NCI-H2081 (cell line): ENCODE data around the gene PGM5.
"Not testable (repeated sequence)": the region's sequence is repeated elsewhere in the genome, so short reads cannot be mapped to it uniquely, and the experiment has no call there.

Experiments used
- DNase-seq, 2 experiments: peaks; one replicate each; lab custom pipeline; 2025; lab: John Stamatoyannopoulos, UW

The PGM5 gene

GRCh38 chr9:68377723-68378122, 21.3 kb downstream of the PGM5 start:
- not testable (repeated sequence) for DNase-seq

GRCh38 chr9:68383894-68384293, 27.5 kb downstream of the PGM5 start:
- not testable (repeated sequence) for DNase-seq

DNA sequence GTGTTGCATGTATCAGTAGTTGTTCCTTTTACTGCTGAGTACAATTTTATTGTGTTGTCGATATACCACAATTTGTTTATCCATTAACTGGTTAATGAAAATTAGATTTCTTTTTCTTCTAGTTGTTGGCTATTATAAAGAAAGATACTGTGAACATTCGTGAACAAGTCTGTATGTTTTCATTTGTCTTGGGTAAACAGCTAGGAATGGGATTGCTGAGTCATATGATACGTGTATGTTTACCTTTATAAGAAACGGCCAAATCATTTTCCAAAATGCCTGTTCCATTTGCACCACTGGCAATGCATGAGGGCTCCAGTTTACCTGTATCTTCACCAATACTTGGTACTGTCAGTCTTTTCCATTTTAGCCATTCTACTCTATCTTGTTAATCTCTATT, 33.1 kb downstream of the PGM5 start:
- DNase-seq = not testable (repeated sequence)

DNA sequence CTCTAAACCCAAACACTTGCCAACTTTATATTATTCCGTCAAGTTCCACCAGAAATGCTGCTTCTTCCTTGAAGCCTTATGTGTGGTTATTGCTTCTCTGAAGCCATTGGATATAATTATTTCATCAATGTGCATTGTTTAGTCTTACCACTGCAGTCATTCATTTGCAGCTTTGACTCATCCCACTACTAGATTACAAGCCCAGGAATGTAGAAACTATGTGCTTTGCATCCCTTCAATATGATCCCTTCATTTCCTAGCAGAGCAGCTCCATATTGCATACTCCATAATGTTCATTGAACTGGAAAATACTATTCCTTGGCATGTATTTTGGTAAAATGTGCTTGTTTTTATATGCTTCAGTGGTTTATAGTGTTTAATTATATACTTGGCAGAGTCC, 34.3 kb downstream of the PGM5 start:
- DNase-seq = not testable (repeated sequence)

DNA sequence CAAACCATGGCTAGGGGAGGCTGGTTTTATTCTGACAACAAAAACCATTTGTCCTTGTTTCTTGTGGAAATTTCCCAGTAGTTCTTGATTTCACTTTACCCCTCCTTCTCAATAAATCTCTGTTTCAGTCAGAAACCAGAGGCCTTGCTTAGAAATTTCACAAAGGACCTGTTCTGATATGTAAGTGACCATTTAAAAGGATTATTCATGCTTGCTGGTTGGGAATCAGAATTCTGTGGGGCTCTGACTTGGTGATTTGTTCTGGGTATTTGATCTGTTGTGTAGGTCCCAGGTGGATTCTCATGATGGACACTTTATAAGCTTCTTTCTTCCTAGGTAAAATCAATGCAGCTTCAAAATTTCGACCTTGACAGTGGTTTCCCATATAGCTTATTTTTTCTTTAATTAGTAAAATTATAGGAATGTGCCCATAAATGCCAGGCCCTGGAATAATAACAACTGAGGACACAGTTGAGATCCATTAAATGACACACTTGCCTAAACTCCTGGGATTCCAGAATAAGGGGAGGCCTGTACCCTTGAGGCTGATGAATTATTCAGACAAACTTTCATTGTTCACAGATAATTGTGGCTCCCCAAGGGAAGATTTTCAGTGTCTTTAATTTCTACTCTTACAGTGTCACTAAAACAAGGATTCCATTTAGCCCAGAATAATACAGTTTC, 40.1 kb downstream of the PGM5 start:
- DNase-seq = not testable (repeated sequence)

DNA sequence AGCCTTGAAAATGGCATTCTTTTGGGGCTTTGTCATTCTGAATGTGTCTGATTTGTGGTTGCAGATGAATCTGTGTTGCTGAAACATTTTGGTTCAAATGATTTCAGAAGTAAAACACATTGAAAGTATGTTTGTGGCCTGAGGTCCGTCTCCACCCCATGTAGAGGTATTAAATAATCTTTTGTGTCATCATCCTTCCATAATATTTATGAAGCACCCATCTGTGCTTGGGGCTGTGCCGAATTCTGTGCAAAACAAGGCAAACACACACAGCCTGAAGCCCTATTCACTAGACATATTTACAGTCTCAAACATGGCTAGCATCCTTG, 40.6 kb downstream of the PGM5 start:
- not testable (repeated sequence) for DNase-seq

DNA sequence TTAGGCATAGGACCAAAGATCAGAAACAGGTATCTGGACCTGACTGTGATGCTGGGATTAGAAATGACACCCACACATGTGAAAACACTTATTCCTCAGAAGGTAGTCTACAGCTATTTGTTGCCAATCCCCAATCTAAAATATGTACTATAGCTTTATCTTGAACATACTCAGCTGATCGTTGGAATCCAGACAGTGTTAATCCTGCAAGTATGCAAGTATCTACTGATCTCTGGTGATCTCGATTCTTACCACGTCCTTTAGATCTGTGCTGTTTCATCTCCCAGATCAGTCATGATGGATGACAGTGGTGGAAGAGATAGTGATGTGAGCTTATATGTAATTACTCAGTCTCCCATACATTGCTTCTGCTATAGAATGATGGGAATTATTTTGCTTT, 41.4 kb downstream of the PGM5 start:
- DNase-seq = not testable (repeated sequence)

DNA sequence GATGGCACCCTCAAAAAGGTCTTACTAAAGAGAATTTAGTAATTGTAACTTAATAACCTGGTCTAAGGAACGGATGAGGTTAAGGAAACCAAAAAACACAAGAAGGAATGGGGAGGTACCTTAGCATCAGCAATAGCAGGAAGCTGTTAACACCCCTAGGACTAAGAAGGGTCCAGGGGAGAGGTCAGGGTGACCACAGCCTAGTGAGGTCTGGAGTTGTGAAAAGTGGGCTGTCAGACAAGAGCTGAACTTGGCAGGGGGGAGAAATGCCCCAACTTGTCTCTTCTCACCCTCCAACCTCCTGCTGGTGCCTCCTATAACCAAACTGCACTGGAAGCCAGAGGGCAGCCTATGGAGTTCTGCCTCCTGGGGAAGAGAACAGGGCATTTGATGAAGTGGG, 41.9 kb downstream of the PGM5 start:
- not testable (repeated sequence) for DNase-seq

DNA sequence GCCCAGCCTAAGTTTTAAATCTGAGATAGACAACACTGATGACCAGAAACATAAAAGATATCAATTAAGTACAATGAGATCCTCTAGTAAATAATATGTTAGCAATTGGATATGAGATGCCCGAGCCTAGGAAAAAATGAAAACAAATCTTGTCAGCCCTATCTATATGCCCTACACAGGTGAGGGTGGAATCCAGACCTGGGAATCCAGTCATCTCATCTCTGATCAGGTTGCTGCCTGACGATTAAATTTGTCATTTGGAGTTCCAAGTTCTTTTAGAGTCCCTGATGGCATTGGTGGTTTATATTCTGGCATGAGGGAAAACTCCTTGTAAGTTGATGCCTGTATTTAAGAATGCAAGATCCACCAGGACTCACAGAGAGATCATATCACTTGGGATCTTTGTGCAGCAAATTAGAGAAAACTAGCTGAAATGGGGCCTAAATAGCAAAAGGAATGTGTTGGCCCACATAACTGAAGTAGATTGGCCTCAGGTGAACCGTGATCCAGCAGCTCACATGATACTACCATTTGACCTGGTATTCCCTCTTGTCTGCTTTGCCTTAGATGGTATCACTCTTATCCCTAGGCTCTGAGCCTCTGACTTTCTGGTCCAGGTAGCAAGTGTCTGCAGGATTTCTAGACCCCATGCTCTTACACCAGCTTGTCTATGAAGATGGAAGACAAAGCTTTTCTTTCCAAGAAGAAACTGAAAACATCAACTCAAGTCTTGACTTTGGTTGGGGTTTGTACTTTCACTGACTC, 48.2 kb downstream of the PGM5 start:
- DNase-seq = not testable (repeated sequence)

DNA sequence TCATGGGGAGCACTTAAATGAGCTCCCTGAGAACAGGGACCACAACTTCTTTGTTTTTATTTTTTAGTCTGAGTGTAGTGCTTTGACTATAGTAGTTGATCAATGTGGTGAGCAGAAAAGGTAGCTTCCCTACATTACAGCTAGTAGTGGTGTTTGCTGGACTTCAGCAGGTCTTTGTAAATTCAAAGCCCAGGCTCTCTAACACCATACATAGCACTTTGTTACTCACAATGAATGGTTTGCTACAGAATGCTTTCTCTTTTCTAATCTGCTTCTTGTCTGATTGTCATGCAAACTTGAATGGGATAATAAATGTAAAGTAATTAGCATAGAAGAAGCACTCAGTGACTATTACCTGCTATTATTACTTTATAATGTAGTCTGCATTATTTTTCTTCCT, 55.5 kb downstream of the PGM5 start:
- not testable (repeated sequence) for DNase-seq

DNA sequence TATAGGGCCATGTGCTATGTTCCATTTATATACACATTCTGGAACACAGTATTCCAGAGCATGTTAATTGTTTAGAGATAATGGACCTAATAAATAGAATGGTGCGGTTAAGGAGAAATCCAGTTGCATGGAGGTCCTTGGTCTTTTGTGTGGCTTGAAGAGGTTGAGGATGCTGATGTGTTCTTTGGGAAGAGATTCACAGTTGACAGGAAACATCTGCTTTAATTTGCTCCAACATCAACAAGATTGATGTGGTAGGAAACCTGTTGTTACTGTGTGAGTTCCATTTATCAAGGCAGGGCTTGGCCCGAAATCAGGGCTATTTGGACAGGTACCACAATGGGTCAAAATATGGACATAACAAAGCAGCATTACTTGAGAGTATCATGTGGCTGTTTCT, 56.3 kb downstream of the PGM5 start:
- not testable (repeated sequence) for DNase-seq

- DNase-seq = not testable (repeated sequence)
Observed at GRCh38 chr9:68415065-68415464, 58.7 kb downstream of the PGM5 start.

GRCh38 chr9:68416936-68417564, 60.6 kb downstream of the PGM5 start:
- no peak for DNase-seq

DNA sequence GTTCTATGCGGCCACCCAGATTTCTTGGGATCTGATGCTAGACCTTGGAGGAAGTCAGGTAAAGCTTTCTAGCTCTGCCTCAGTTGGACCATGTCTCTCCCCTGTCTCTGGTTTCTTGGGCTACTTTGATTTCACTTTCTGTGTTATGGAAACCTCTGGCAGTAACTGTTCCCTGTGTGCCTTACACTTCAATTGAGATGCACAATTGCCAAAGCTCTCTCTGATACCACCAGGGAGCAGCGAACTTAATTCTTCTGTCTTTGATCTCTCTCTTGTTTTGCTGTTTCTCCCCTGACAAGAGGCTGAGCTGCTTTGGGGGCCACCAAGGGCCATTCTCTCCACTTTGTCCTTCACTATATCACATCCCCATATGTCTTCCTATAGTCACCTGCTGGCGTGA, 61.4 kb downstream of the PGM5 start:
- DNase-seq = no peak

DNA sequence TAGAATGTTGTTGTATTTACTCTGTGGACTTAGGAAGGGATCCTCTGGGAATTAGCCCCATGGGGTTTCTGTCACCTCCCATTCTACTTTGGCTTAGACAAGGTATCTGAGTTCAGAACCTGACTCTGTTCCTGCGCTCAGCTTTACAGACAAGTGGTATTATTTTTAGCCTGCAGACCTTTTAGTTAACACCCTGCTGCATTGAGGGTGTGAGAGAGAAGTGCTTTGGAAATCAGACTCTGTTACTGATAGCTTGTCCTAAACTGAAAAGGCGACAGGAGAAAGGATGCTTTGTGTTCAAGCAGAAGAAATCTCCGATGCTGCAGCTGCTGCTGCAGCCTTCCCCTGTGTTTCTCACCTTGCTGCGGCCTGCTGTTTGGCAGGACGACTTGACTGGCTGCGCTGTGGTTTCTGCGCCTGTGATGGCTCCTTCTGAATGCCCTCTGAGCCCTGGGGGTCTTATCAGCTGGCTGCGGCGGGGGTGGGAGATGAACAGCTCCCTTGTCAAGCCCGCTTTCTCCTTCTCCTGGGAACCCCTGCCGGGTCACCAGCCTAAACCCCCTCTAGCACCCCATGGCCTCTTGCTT, 61.9 kb downstream of the PGM5 start:
- no peak for DNase-seq

GRCh38 chr9:68419901-68420300, 63.5 kb downstream of the PGM5 start:
- no peak for DNase-seq

GRCh38 chr9:68426755-68427154, 70.3 kb downstream of the PGM5 start:
- no peak for DNase-seq

DNA sequence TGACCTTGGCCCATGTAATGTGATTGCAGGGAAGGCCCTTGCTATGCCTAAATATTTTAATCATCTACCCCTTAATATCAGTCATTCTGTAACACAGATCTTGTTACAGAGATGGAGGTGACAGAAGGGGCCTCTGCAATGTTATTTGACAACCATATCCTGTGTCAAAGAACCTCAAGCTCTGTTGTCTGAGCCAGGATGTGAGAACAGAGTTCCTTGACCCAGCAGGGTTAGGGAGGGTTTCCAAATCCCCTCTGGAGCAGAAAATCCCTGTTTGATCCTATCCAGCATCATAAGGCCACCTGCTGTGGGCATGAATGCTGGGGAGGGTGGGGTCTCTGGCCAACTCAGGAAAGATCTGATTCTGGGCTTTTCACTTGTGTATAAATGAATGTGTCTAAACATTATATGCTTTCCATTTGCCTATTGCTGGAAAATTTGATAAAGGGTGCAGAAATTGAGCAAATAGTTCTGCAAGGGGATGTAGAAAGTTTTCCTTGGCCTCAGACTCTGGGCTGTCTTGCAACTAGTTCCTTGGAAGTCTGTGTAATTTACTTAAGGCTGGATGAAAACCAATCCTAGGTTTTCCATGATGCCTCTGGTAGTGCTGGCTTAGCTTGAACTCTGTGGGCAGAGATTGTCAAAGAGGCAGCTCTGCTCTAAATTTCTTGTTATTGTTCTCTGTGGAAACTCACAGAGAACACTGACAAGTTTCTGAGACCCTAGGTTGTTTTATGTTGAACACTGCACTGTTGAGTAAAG, 71.0 kb downstream of the PGM5 start:
- DNase-seq = no peak

DNA sequence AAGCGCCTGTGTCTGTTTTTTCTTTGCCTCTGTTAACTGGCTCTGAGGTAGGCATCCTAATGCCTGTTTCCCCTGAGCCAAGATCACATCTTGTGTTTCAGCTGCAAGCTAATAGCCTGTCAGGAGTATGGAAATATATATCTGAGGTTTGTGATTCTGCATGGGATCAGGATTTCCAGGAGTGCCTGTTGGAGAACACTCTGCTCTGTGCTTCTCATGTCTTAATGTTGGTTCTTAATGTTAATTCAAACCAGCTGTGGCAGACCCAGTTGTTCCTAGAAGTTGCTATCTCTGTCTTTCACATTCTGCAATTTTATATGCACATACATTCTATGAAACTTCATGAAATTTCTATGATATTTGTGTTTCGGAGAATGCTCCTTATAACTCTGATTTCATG, 72.1 kb downstream of the PGM5 start:
- no peak for DNase-seq

DNA sequence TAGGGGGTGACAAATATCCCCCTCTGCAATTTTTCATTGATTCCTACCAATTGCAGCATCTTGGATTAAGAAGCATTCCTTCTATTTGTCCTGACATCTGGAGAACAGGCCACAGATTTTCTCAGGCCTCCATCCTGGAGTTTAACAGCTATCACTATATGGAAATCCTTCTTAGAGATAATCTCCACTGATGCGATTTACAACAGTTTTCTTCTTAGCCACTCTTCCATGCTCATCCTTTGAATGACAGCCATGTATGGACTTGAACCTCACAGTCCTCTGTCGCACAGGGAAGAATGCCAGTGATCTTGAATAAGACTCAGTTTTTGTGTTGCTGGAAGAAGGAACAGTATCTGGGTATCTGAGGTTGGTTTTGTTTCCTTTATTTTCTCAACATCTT, 73.2 kb downstream of the PGM5 start:
- no peak for DNase-seq

GRCh38 chr9:68431307-68431706, 74.9 kb downstream of the PGM5 start:
- no peak for DNase-seq

GRCh38 chr9:68433531-68434110, 77.2 kb downstream of the PGM5 start:
- DNase-seq = no peak
